A673 (cell line): Measurements from ENCODE around the gene CPLX3. TPM values are rescaled to one million over a fixed set of nuclear protein-coding genes. Genes with fewer than 3 reads are reported as not detected.

ENCODE experiments used
- BruUV-seq: library from RNA; stranded (reverse); fragments of 400-500 nt; replicated peaks from 2 replicates; lab custom pipeline; 2021; lab: Mats Ljungman, UMichigan
- CTCF ChIA-PET: fragments of 300-600 bp; sonication (Branson Sonifier 250); formaldehyde crosslinking; loops from one replicate; lab custom pipeline; 2022; ENCODE audit warnings: antibody characterized with exemption; lab: Charles Lee
- POLR2A ChIA-PET: fragments of 300-600 bp; sonication (Branson Sonifier 250); formaldehyde crosslinking; loops from one replicate; lab custom pipeline; 2022; ENCODE audit warnings: antibody characterized with exemption; ENCODE audit not compliant: low non-redundant PET; lab: Charles Lee
- DNase-seq: peaks from one replicate; pipeline ENCODE4 v3.0.0-alpha.2; 2015; ENCODE audit warnings: low spot score
- H3K27ac ChIP-seq: fragments of 200-600 bp; sonication (generic); 2 replicates; pipeline ENCODE4 v1.5.1; 2016; ENCODE audit warnings: mixed run types, low read depth, mild to moderate bottlenecking, mixed read lengths, antibody characterized with exemption, low read length; ENCODE audit not compliant: poor library complexity, severe bottlenecking
- H3K27me3 ChIP-seq: fragments of 200-600 bp; sonication (generic); replicated peaks from 2 replicates; pipeline ENCODE4 v1.6.1; 2017; ENCODE audit warnings: mixed run types, low read depth, mild to moderate bottlenecking, mixed read lengths, antibody characterized with exemption, low read length; ENCODE audit not compliant: insufficient read depth, poor library complexity
- H3K36me3 ChIP-seq: fragments of 200-600 bp; sonication (generic); 2 replicates; pipeline ENCODE4 v1.6.1; 2016; ENCODE audit warnings: mixed run types, mild to moderate bottlenecking, mixed read lengths, antibody characterized with exemption, low read length; ENCODE audit not compliant: insufficient read depth, poor library complexity, severe bottlenecking
- H3K4me1 ChIP-seq: fragments of 200-600 bp; sonication (generic); 2 replicates; pipeline ENCODE4 v1.6.1; 2017; ENCODE audit warnings: mixed run types, mild to moderate bottlenecking, mixed read lengths, antibody characterized with exemption, low read length; ENCODE audit not compliant: insufficient read depth, poor library complexity, severe bottlenecking
- H3K4me3 ChIP-seq: fragments of 200-600 bp; sonication (generic); 2 replicates; pipeline ENCODE4 v1.5.1; 2016; ENCODE audit warnings: low read depth, mixed run types, mild to moderate bottlenecking, mixed read lengths, low read length; ENCODE audit not compliant: poor library complexity, severe bottlenecking
- H3K9me3 ChIP-seq: fragments of 200-600 bp; sonication (generic); 2 replicates; pipeline ENCODE4 v1.6.1; 2016; ENCODE audit warnings: mixed run types, low read depth, mild to moderate bottlenecking, mixed read lengths, antibody characterized with exemption, low read length; ENCODE audit not compliant: poor library complexity, severe bottlenecking
- EZH2 ChIP-seq: fragments of 200-600 bp; sonication (generic); IDR thresholded peaks from 2 replicates; pipeline ENCODE4 v1.6.1; 2017; ENCODE audit warnings: borderline replicate concordance, low read depth, mild to moderate bottlenecking, mixed read lengths, antibody characterized with exemption, low read length; ENCODE audit not compliant: poor library complexity, severe bottlenecking
- intact Hi-C: fragments of 100-400 bp; cut with micrococcal nuclease; formaldehyde crosslinking; loops from one replicate; pipeline ENCODE4 v1.10.0; 2022; ENCODE audit not compliant: unreplicated experiment
- total RNA-seq: library from RNA; stranded (reverse); gene quantifications from 2 replicates; pipeline ENCODE4 v1.2.3, GENCODE V29; 2021
- TF ChIP-seq, protein P1 (sequence below): fragments of 300-800, 200-600 bp; sonication (generic); conservative IDR thresholded peaks from 2 replicates; pipeline ENCODE4 v1.5.1; 2017; ENCODE audit warnings: low read depth, mild to moderate bottlenecking, antibody characterized with exemption, low read length, moderate library complexity, mixed read lengths

The CPLX3 gene
- total RNA-seq, 1 experiment from 2014 or later: 0.17 TPM

DNA sequence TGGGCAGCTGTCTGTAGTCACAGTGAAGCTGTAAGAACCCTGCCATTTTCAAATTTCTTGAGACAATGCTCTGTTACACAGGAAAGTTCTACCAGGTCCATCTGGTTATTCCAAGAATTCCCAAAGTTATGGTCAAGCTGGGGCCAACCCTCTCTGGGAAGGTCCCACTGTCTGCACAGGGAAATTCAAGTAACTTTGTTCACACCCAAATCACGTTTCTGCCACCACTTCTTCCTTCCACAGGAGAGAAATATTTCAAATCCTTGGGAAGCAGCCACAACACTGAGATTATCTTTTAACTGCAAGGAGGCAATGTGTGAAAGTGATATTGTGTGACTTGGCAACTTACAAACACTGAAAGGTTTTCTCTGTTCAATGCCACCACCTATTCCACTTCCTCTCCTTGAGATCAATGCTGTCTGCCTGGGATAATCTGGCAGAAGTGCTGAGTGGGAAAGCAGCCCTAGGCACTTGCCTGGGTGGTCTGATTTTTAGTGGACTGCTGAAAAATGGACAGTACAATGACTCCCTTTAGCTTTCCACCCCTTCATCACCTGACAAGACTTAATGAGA, 41.1 kb downstream of the CPLX3 start:
- no TSS peak for BruUV-seq
- ChIA-PET CTCF (no interaction called here), POLR2A (interaction anchor here (0.6 kb wide), 1 partner anchor 99 kb away, joined by 5 read pairs; no protein-coding TSS in a partner anchor)
- DNase-seq: no peak
- H3K27ac ChIP-seq: peak overlapping the region; percentile 66
- H3K27me3 ChIP-seq: no peaks in the 10 kb centered on the region
- intact Hi-C loops: no loop called here
- peaks cover 32% of the 10 kb centered on the region for H3K4me1 ChIP-seq
- peaks cover 14% of the 10 kb centered on the region for H3K36me3 ChIP-seq
- TF ChIP-seq, protein P1, sequence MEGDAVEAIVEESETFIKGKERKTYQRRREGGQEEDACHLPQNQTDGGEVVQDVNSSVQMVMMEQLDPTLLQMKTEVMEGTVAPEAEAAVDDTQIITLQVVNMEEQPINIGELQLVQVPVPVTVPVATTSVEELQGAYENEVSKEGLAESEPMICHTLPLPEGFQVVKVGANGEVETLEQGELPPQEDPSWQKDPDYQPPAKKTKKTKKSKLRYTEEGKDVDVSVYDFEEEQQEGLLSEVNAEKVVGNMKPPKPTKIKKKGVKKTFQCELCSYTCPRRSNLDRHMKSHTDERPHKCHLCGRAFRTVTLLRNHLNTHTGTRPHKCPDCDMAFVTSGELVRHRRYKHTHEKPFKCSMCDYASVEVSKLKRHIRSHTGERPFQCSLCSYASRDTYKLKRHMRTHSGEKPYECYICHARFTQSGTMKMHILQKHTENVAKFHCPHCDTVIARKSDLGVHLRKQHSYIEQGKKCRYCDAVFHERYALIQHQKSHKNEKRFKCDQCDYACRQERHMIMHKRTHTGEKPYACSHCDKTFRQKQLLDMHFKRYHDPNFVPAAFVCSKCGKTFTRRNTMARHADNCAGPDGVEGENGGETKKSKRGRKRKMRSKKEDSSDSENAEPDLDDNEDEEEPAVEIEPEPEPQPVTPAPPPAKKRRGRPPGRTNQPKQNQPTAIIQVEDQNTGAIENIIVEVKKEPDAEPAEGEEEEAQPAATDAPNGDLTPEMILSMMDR: no peak
- no peak for TF ChIP-seq EZH2
- peaks cover 9% of the 10 kb centered on the region for H3K9me3 ChIP-seq
- no peak overlapping the region for H3K4me3 ChIP-seq

DNA sequence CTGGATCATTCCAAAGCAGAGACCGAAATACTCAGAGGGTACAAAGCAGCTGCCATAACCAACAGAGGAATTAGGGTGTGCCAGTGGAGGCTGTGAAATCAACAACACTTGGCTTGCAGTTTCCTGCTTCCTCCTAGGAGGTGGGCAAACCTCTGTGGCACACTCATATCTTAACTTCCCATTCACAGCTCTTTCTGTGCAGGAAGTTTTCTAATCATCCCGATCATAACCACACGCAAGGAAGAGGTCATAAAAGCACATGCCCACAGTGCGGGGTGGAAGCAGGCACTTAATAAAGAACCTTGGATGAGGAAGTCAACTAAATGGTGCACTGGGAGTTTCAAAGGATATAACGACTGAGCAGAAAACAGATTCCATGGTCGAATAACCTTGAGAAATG, 41.6 kb downstream of the CPLX3 start:
- peaks cover 14% of the 10 kb centered on the region for H3K36me3 ChIP-seq
- H3K9me3 ChIP-seq: peaks cover 9% of the 10 kb centered on the region
- peak; percentile 35 for DNase-seq
- H3K4me3 ChIP-seq: no peak overlapping the region
- peak overlapping the region; percentile 66 for H3K27ac ChIP-seq
- TF ChIP-seq, protein P1: no peak
- TF ChIP-seq EZH2: no peak
- BruUV-seq: no TSS peak
- no peaks in the 10 kb centered on the region for H3K27me3 ChIP-seq
- ChIA-PET CTCF (no interaction called here), POLR2A (interaction anchor here (0.6 kb wide), 1 partner anchor 99 kb away, joined by 5 read pairs; no protein-coding TSS in a partner anchor)
- peaks cover 32% of the 10 kb centered on the region for H3K4me1 ChIP-seq
- intact Hi-C loops: no loop called here

DNA sequence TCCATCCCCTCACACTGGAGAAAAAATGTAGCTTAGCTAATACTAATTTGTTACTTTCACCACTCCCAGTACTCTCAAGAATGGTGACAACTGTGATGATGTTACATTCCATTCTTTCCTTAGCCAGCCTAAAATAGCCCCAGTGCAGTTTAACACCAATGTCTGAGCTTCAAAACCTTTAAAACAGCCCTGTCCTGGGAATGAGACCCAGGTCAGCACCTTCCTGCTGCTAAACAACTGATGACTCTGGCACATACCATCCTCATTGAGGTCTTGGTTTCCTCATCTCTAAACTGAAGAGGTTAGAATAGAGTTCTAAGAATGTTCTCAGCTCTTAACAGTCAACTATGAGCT, 42.9 kb downstream of the CPLX3 start:
- no peak for DNase-seq
- peaks cover 14% of the 10 kb centered on the region for H3K36me3 ChIP-seq
- H3K4me1 ChIP-seq: peaks cover 32% of the 10 kb centered on the region
- no peaks in the 10 kb centered on the region for H3K27me3 ChIP-seq
- ChIA-PET CTCF (interaction anchor here (1.4 kb wide), 1 partner anchor 32 kb away, joined by 4 read pairs; no protein-coding TSS in a partner anchor), POLR2A (no interaction called here)
- TF ChIP-seq, protein P1: no peak
- TF ChIP-seq EZH2: no peak
- no TSS peak for BruUV-seq
- peaks cover 9% of the 10 kb centered on the region for H3K9me3 ChIP-seq
- H3K27ac ChIP-seq: peak overlapping the region; percentile 69
- H3K4me3 ChIP-seq: no peak overlapping the region
- intact Hi-C loops: no loop called here
